Cardiac muscle cell (in vitro differentiated cells and primary cell): Measurements from ENCODE around the gene HOTAIR. TPM values are rescaled to one million over a fixed set of nuclear protein-coding genes. Genes with fewer than 3 reads are reported as not detected.
A peak's percentile ranks its signal among the peaks of the same experiment; 100 is the strongest.

ENCODE experiments used
- DNase-seq, 2 donors: peaks; one replicate each; pipeline versions ENCODE4 v3.0.0 to v3.0.0-alpha.2; 2010 to 2017; ENCODE audit warnings: low read depth in 1 of 2, low spot score in 1 of 2
- H3K27ac ChIP-seq: fragments of 200-600 bp; sonication (generic); 2 replicates; pipeline ENCODE4 v1.5.1; 2016
- H3K27me3 ChIP-seq: fragments of 200-600 bp; sonication (generic); 2 replicates; pipeline ENCODE4 v1.6.0; 2016; ENCODE audit warnings: control low read depth
- H3K36me3 ChIP-seq: fragments of 200-600 bp; sonication (generic); 2 replicates; pipeline ENCODE4 v1.5.1; 2016; ENCODE audit warnings: control low read depth
- H3K4me1 ChIP-seq: fragments of 200-600 bp; sonication (generic); 2 replicates; pipeline ENCODE4 v1.8.1; 2017; ENCODE audit warnings: low read depth, mild to moderate bottlenecking, mixed run types
- H3K4me3 ChIP-seq: fragments of 200-600 bp; sonication (generic); 2 replicates; pipeline ENCODE4 v1.5.1; 2016; ENCODE audit warnings: mild to moderate bottlenecking
- H3K9me3 ChIP-seq: fragments of 200-600 bp; sonication (generic); 2 replicates; pipeline ENCODE4 v1.5.1; 2017; ENCODE audit warnings: low read depth, mild to moderate bottlenecking, control low read depth
- CTCF ChIP-seq: IDR thresholded peaks from 2 replicates; pipeline ENCODE4 v1.5.1; 2012; ENCODE audit warnings: low read depth, mild to moderate bottlenecking, low read length
- polyA plus RNA-seq: library from polyadenylated mRNA; unstranded; fragments of >200 nt; fragmentation: Nextera tagmentation; extraction: Ambion mirVana; gene quantifications from 2 replicates; pipeline ENCODE4 v1.2.1, GENCODE V29; 2016
- total RNA-seq: library from RNA; depleted of rRNA; stranded (reverse); fragments of >200 nt; gene quantifications from 2 replicates; pipeline ENCODE4 v1.2.3, GENCODE V29; 2016

Gene HOTAIR
- total and polyA plus RNA-seq, 2 experiments from 2014 or later: not detected

GRCh38 chr12:54000116-54001114, 25.7 kb upstream of the HOTAIR start, which contains the start of gene HOXC9:
Gene HOXC9 (plus strand): TSS chr12:54000161. CDS start chr12:54000189, 28 bp downstream.
- peak within 1 kb of the TSS; percentile 12 for H3K4me3 ChIP-seq
- no peaks in the 10 kb centered on the region for H3K9me3 ChIP-seq
- H3K4me1 ChIP-seq: no peaks in the 10 kb centered on the region
- no peak for TF ChIP-seq CTCF
- peak in 1 of 2 donors; percentile 39 for DNase-seq
- no peaks in the 10 kb centered on the region for H3K36me3 ChIP-seq
- H3K27me3 ChIP-seq: peaks cover 100% of the 10 kb centered on the region
- H3K27ac ChIP-seq: no peak within 1 kb of the TSS

- H3K4me1 ChIP-seq: no peaks in the 10 kb centered on the region
These were observed 24.9 kb upstream of the HOTAIR start for GRCh38 chr12:53999559-54000115.

DNA sequence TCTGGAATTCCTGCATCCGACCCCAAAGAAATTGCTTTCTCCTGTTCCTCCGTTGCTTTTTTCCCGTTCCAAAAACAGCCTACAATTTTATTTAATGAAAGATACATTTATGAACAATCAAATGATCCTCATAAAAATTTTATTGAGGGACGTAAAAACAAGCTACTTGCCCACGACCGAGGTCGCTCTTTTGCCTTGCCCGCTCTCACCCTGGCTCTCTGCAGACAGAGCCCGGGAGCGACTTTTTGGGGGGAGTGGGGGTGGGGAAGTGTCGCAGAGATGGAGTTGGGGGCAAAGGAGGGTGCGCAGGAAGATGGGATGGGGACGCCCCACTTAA, 24.1 kb upstream of the HOTAIR start:
- no peaks in the 10 kb centered on the region for H3K36me3 ChIP-seq
- H3K9me3 ChIP-seq: no peaks in the 10 kb centered on the region
- H3K4me1 ChIP-seq: no peaks in the 10 kb centered on the region
- H3K4me3 ChIP-seq: no peak overlapping the region
- peaks cover 100% of the 10 kb centered on the region for H3K27me3 ChIP-seq
- H3K27ac ChIP-seq: no peak overlapping the region
- TF ChIP-seq CTCF: no peak
- no peak for DNase-seq

More at GRCh38 chr12:53999559-54000115, 24.9 kb upstream of the HOTAIR start:
- no peaks in the 10 kb centered on the region for H3K36me3 ChIP-seq
- no peak for TF ChIP-seq CTCF
- H3K27me3 ChIP-seq: peaks cover 100% of the 10 kb centered on the region
- no peak for DNase-seq
- H3K4me3 ChIP-seq: no peak overlapping the region
- H3K9me3 ChIP-seq: no peaks in the 10 kb centered on the region
- H3K27ac ChIP-seq: no peak overlapping the region

DNA sequence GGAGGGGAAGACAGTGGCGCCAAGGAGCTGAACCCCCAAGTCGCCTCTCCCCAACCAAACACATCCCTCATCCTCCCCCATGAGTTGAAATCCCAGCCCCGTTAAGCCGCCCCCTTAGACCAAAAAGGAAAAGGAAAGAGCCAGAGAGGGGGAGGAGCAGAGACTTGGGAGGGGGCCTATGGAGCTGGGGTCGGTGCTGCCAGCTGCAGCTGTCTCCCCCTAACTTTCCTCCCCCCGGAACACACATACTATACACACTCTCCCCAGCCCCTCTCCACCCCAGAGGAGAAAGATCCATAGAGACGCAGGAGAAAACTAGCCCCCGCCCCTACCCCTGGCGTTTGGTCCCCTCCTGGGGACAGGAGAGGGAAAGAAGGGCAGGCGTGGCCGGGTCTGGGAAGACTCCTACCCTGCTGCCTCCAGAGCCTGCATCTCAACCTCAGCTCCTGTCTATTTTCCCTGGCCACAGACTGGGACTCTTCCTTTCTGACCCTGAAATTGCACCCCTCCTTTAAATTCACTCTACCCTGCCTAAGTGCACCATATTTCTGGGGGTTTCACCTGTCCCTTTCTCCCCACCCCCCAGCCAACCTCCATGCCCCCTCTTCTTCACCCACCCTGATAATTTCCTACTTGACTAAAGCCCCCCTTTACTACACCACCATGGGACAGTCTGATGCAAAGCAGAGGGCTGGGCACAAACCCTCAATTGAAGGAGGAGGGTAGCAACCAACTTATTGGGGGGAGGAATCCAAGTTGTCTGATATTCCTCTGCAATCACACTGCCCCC, 23.6 kb upstream of the HOTAIR start:
- H3K4me1 ChIP-seq: no peaks in the 10 kb centered on the region
- H3K4me3 ChIP-seq: no peak overlapping the region
- no peaks in the 10 kb centered on the region for H3K9me3 ChIP-seq
- no peak for DNase-seq
- H3K36me3 ChIP-seq: no peaks in the 10 kb centered on the region
- no peak overlapping the region for H3K27ac ChIP-seq
- peaks cover 100% of the 10 kb centered on the region for H3K27me3 ChIP-seq
- TF ChIP-seq CTCF: no peak
